HUES48 (cell line): ENCODE data around the gene RAPGEF2.
"Not testable (repeated sequence)": the region's sequence is repeated elsewhere in the genome, so short reads cannot be mapped to it uniquely, and the experiment has no call there.

Experiments
- H3K27ac ChIP-seq: one replicate; pipeline ENCODE4 v1.7.0; 2013; ENCODE audit warnings: low read depth, low read length, inconsistent platforms
- H3K27me3 ChIP-seq: 2 replicates; pipeline ENCODE4 v1.6.1; 2013; ENCODE audit warnings: mild to moderate bottlenecking, low read length; ENCODE audit not compliant: control insufficient read depth, insufficient read depth
- H3K36me3 ChIP-seq: 2 replicates; pipeline ENCODE4 v1.6.1; 2013; ENCODE audit warnings: low read length; ENCODE audit not compliant: control insufficient read depth, insufficient read depth
- H3K4me1 ChIP-seq: 2 replicates; pipeline ENCODE4 v1.6.1; 2013; ENCODE audit warnings: mild to moderate bottlenecking, low read length; ENCODE audit not compliant: control insufficient read depth, insufficient read depth
- H3K4me3 ChIP-seq: 2 replicates; pipeline ENCODE4 v1.5.1; 2013; ENCODE audit warnings: mild to moderate bottlenecking, low read depth, low read length
- H3K9ac ChIP-seq: 2 replicates; pipeline ENCODE4 v1.6.1; 2013; ENCODE audit warnings: mild to moderate bottlenecking, low read depth, low read length, moderate library complexity
- H3K9me3 ChIP-seq: 2 replicates; pipeline ENCODE4 v1.6.1; 2013; ENCODE audit warnings: low read length; ENCODE audit not compliant: control insufficient read depth, insufficient read depth

Gene RAPGEF2

DNA sequence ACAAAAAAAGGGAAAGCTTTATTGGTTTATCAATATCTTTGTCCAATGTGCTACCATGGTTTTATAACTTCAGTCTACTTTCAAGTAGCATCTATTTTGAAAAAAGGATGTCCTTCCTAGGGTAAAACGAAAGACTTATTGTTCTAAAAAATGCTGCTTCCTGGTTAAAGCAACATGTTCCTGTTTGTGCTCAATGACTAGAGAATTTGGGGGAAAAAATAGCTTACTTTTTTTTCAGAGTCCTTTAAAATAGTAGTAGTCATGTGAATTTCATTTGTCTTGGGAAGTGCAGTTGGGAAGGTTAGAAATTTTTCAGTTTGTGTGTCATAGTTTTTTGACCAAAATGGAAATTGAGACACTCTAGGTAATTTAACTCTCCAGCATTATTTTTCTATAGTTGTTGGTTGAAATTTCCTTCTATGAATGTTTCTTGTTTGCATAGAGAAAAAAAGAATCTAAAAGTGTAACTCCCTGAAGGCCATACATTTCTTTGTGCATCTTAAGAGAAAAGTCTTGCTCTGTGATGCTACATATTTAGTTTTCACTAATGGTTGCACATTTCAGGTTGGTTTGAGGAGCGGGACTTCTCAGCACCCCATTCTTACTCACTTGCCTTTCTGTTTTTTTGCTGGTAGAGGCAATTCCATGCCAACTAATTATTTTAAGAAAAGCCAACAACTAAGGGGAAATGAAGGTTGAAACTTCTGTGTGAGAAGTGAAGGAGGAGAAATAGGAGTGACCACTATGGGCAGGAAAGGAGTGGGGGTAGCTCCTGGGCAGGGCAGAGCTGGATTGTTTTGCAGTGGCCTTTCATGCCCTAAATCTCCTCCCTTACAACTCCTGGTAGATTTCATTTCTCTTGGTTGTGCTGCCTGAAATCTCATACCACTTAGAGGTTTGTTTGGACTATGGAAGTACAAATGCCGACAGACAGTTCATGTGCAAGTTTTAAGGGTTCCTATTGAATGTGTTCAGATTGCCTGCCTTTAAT, 76.4 kb downstream of the RAPGEF2 start:
- no peak overlapping the region for H3K4me3 ChIP-seq
- no peaks in the 10 kb centered on the region for H3K9me3 ChIP-seq
- H3K9ac ChIP-seq = 0 out of 2 replicates have a peak overlapping the region, but pooled peaks have one; percentile 10
- peak overlapping the region; percentile 35 for H3K27ac ChIP-seq
- H3K36me3 ChIP-seq = no peaks in the 10 kb centered on the region
- peaks cover 50% of the 10 kb centered on the region for H3K4me1 ChIP-seq
- H3K27me3 ChIP-seq = no peaks in the 10 kb centered on the region

- not testable (repeated sequence) for H3K9me3 ChIP-seq, H3K27ac ChIP-seq, H3K27me3 ChIP-seq, H3K36me3 ChIP-seq, H3K9ac ChIP-seq, H3K4me3 ChIP-seq
- H3K4me1 ChIP-seq = peaks cover 13% of the 10 kb centered on the region
These were observed 81.2 kb downstream of the RAPGEF2 start for GRCh38 chr4:159183885-159184605.

- no peak overlapping the region for H3K9ac ChIP-seq
- no peaks in the 10 kb centered on the region for H3K36me3 ChIP-seq
- no peaks in the 10 kb centered on the region for H3K9me3 ChIP-seq
- no peaks in the 10 kb centered on the region for H3K27me3 ChIP-seq
- H3K4me1 ChIP-seq = no peaks in the 10 kb centered on the region
- H3K4me3 ChIP-seq = no peak overlapping the region
- no peak overlapping the region for H3K27ac ChIP-seq
These were observed 82.7 kb downstream of the RAPGEF2 start for GRCh38 chr4:159185591-159186023.

GRCh38 chr4:159188646-159189045, 85.8 kb downstream of the RAPGEF2 start:
- Histone ChIP-seq H3K36me3 (0 out of 2 replicates have a peak, but pooled peaks cover 2% of the 10 kb centered on the region), H3K27me3 (no peaks in the 10 kb centered on the region), H3K4me3 (no peak overlapping the region), H3K9ac (no peak overlapping the region), H3K27ac (no peak overlapping the region), H3K9me3 (no peaks in the 10 kb centered on the region), H3K4me1 (0 out of 2 replicates have a peak, but pooled peaks cover 3% of the 10 kb centered on the region)

DNA sequence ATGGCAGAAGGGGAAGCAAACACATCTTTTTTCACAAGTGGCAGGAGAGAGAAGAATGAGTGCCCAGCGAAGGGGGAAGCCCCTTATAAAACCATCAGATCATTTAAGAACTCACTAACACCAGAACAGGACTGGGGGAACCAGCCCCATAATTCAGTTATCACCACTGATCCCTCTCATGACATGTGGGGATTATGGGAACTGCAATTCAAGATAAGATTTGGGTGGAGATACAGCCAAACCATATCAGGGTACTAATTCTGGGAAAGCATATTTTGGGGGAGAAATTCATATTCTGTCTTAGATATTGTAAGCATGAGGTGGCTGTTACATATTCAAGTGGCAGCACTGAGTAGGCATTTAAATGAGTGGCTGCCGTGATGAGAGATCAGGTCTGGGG, 87.8 kb downstream of the RAPGEF2 start:
- no peak overlapping the region for H3K9ac ChIP-seq
- H3K4me3 ChIP-seq = no peak overlapping the region
- no peaks in the 10 kb centered on the region for H3K27me3 ChIP-seq
- H3K9me3 ChIP-seq = no peaks in the 10 kb centered on the region
- H3K36me3 ChIP-seq = 0 out of 2 replicates have a peak, but pooled peaks cover 2% of the 10 kb centered on the region
- H3K27ac ChIP-seq = no peak overlapping the region
- 0 out of 2 replicates have a peak, but pooled peaks cover 3% of the 10 kb centered on the region for H3K4me1 ChIP-seq

DNA sequence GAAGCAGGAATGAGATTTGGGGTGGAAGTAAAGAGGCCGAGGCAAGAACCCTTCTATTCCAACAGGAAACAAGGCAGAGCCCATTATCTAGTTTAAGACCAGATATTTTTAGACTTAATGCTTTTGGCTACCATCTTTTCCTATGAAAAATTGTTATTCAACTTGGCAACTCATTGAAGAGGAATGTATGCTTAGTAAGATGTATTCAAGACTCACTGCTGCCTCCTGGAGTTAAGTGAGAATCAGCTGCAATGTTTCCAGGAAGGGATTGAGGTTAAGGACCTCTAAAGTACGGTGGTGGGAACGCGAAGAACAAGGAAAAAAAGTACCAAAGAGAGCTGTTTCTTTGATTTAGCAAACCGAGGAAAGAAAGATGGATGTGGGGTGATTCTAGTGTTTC, 89.1 kb downstream of the RAPGEF2 start:
- no peak overlapping the region for H3K9ac ChIP-seq
- no peak overlapping the region for H3K4me3 ChIP-seq
- H3K4me1 ChIP-seq = peaks cover 10% of the 10 kb centered on the region
- no peaks in the 10 kb centered on the region for H3K27me3 ChIP-seq
- H3K36me3 ChIP-seq = 0 out of 2 replicates have a peak, but pooled peaks cover 2% of the 10 kb centered on the region
- H3K9me3 ChIP-seq = no peaks in the 10 kb centered on the region
- H3K27ac ChIP-seq = no peak overlapping the region

GRCh38 chr4:159193046-159193620, 90.3 kb downstream of the RAPGEF2 start:
- H3K36me3 ChIP-seq = 0 out of 2 replicates have a peak, but pooled peaks cover 2% of the 10 kb centered on the region
- no peaks in the 10 kb centered on the region for H3K27me3 ChIP-seq
- no peak overlapping the region for H3K27ac ChIP-seq
- H3K4me1 ChIP-seq = peaks cover 19% of the 10 kb centered on the region
- H3K4me3 ChIP-seq = no peak overlapping the region
- H3K9ac ChIP-seq = no peak overlapping the region
- H3K9me3 ChIP-seq = no peaks in the 10 kb centered on the region

- H3K27me3 ChIP-seq = no peaks in the 10 kb centered on the region
- no peak overlapping the region for H3K27ac ChIP-seq
- 0 out of 2 replicates have a peak, but pooled peaks cover 2% of the 10 kb centered on the region for H3K36me3 ChIP-seq
- no peak overlapping the region for H3K4me3 ChIP-seq
- peaks cover 25% of the 10 kb centered on the region for H3K4me1 ChIP-seq
- H3K9ac ChIP-seq = no peak overlapping the region
- no peaks in the 10 kb centered on the region for H3K9me3 ChIP-seq
These were observed 92.5 kb downstream of the RAPGEF2 start for GRCh38 chr4:159195361-159195769.

DNA sequence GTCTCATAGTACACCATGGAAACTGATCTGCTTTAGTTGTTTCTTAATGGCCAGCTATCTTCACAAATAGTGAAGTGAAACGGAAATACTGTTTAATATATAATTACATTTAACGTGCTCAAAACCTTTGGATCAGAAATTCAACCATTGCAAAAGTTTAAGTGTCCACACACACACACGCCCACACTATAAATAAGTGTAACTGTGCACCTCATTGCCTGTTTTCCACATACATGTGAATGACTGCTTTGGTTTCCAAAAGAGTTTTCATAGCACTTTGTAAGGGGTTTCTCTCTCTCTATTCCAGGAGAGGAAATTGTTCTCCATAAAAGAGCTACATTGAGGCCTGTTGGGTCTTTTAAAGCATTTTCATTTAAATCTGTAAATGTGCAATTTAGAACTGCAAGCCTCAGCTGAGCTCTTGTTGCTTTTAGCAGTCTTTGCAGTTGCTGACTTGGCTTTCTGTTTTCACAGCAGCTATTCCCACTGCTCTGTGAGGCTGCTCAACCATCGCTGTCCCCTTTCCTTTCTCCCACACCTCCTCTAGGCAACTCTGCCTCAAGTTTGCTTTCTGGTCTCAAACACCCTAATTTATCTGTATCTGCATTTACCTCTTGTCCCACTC, 94.5 kb downstream of the RAPGEF2 start:
- no peaks in the 10 kb centered on the region for H3K9me3 ChIP-seq
- H3K27ac ChIP-seq = no peak overlapping the region
- H3K4me1 ChIP-seq = peaks cover 23% of the 10 kb centered on the region
- H3K4me3 ChIP-seq = no peak overlapping the region
- no peaks in the 10 kb centered on the region for H3K27me3 ChIP-seq
- no peak overlapping the region for H3K9ac ChIP-seq
- H3K36me3 ChIP-seq = 0 out of 2 replicates have a peak, but pooled peaks cover 2% of the 10 kb centered on the region

GRCh38 chr4:159197885-159198269, 95.0 kb downstream of the RAPGEF2 start:
- Histone ChIP-seq H3K36me3 (0 out of 2 replicates have a peak, but pooled peaks cover 2% of the 10 kb centered on the region), H3K27ac (no peak overlapping the region), H3K27me3 (no peaks in the 10 kb centered on the region), H3K9me3 (no peaks in the 10 kb centered on the region), H3K4me1 (peaks cover 25% of the 10 kb centered on the region), H3K9ac (no peak overlapping the region), H3K4me3 (no peak overlapping the region)
